GM19324 (cell line): ENCODE results near the gene OR1N1.
"Not testable (repeated sequence)": the region's sequence is repeated elsewhere in the genome, so short reads cannot be mapped to it uniquely, and the experiment has no call there.

Experiments used
- ATAC-seq: cut with Tn5 transposase; IDR thresholded peaks from one replicate; pipeline ENCODE4 v1.9.1; 2021; ENCODE audit warnings: mild to moderate bottlenecking, moderate library complexity; ENCODE audit not compliant: unreplicated experiment, low FRiP score

Gene OR1N1

GRCh38 chr9:122527193-122527592 lies at the start of gene OR1N1:
Gene OR1N1, minus strand, starts transcription at chr9:122527293. Its CDS starts 0 bp downstream, at chr9:122527293.
- no peak for ATAC-seq

GRCh38 chr9:122572456-122572855 lies 45.4 kb upstream of the OR1N1 start:
- ATAC-seq: no peak

GRCh38 chr9:122567901-122568300 lies 40.8 kb upstream of the OR1N1 start:
- no peak for ATAC-seq

- ATAC-seq: no peak
Observed at GRCh38 chr9:122562134-122562760, 35.2 kb upstream of the OR1N1 start.

GRCh38 chr9:122561446-122561845 lies 34.4 kb upstream of the OR1N1 start:
- no peak for ATAC-seq

- ATAC-seq: no peak
Observed at GRCh38 chr9:122552812-122553211, 25.7 kb upstream of the OR1N1 start, which contains the start of gene OR1N2. Gene OR1N2, plus strand, starts transcription at chr9:122553112. Its CDS starts 100 bp downstream, at chr9:122553212.

GRCh38 chr9:122551371-122551770 lies 24.3 kb upstream of the OR1N1 start:
- ATAC-seq: no peak

- no peak for ATAC-seq
Observed at GRCh38 chr9:122546196-122546595, 19.1 kb upstream of the OR1N1 start.

- no peak for ATAC-seq
Observed at GRCh38 chr9:122538757-122539156, 11.7 kb upstream of the OR1N1 start.

GRCh38 chr9:122537066-122537465 lies 10.0 kb upstream of the OR1N1 start:
- not testable (repeated sequence) for ATAC-seq

- no peak for ATAC-seq
Observed at GRCh38 chr9:122536134-122536533, 9.0 kb upstream of the OR1N1 start.

GRCh38 chr9:122531157-122531556 lies 4.1 kb upstream of the OR1N1 start:
- ATAC-seq: not testable (repeated sequence)

- no peak for ATAC-seq
Observed at GRCh38 chr9:122526602-122527001, 491 bp downstream of the OR1N1 start.

- ATAC-seq: no peak
Observed at GRCh38 chr9:122519376-122519775, 7.7 kb downstream of the OR1N1 start.

GRCh38 chr9:122518841-122519240 lies 8.3 kb downstream of the OR1N1 start, which contains the start of gene OR1J4:
Gene OR1J4, plus strand, starts transcription at chr9:122519141. Its CDS starts 0 bp downstream, at chr9:122519141.
- no peak for ATAC-seq

- no peak for ATAC-seq
Observed at GRCh38 chr9:122518226-122518625, 8.9 kb downstream of the OR1N1 start.

GRCh38 chr9:122510502-122510901 lies 16.6 kb downstream of the OR1N1 start, which contains the start of gene OR1J2:
Gene OR1J2, plus strand, starts transcription at chr9:122510802. Its CDS starts 0 bp downstream, at chr9:122510802.
- ATAC-seq: no peak

- ATAC-seq: no peak
Observed at GRCh38 chr9:122506964-122507363, 20.1 kb downstream of the OR1N1 start.

- peak; percentile 54 for ATAC-seq
Observed at GRCh38 chr9:122498883-122499288, 28.2 kb downstream of the OR1N1 start.

- no peak for ATAC-seq
Observed at GRCh38 chr9:122479062-122479461, 48.0 kb downstream of the OR1N1 start.

- no peak for ATAC-seq
Observed at GRCh38 chr9:122477826-122478225, 49.3 kb downstream of the OR1N1 start, which contains the start of gene OR1J1. Gene OR1J1, minus strand, starts transcription at chr9:122477926. Its CDS starts 0 bp downstream, at chr9:122477926.

GRCh38 chr9:122477346-122477745 lies 49.7 kb downstream of the OR1N1 start:
- ATAC-seq: no peak
